Trophoblast cell (in vitro differentiated cells and primary cell): ENCODE data around the gene PAK5.

Experiments used
- DNase-seq, 2 donors: peaks; one replicate each; pipeline ENCODE4 v3.0.0-alpha.2; 2016
- H2AFZ ChIP-seq: 2 replicates; pipeline ENCODE4 v1.6.1; 2013; ENCODE audit warnings: low read length, moderate library complexity, mild to moderate bottlenecking; ENCODE audit not compliant: insufficient read depth, poor library complexity
- H2AK5ac ChIP-seq: 2 replicates; pipeline ENCODE4 v1.6.1; 2013; ENCODE audit warnings: mild to moderate bottlenecking, low read length
- H2BK120ac ChIP-seq: 2 replicates; pipeline ENCODE4 v1.6.1; 2013; ENCODE audit warnings: low read length, mild to moderate bottlenecking, moderate library complexity; ENCODE audit not compliant: insufficient read depth, poor library complexity
- H2BK12ac ChIP-seq: 2 replicates; pipeline ENCODE4 v1.6.1; 2013; ENCODE audit warnings: mild to moderate bottlenecking, low read length, moderate library complexity
- H2BK5ac ChIP-seq: 2 replicates; pipeline ENCODE4 v1.6.1; 2013; ENCODE audit warnings: low read length, low read depth, moderate library complexity, mild to moderate bottlenecking; ENCODE audit not compliant: poor library complexity
- H3K14ac ChIP-seq: 2 replicates; pipeline ENCODE4 v1.6.1; 2013; ENCODE audit warnings: mild to moderate bottlenecking, low read length
- H3K18ac ChIP-seq: 2 replicates; pipeline ENCODE4 v1.6.1; 2013; ENCODE audit warnings: mild to moderate bottlenecking, low read length
- H3K23ac ChIP-seq: 2 replicates; pipeline ENCODE4 v1.6.1; 2013; ENCODE audit warnings: low read length
- H3K27ac ChIP-seq: 2 replicates; pipeline ENCODE4 v1.5.1; 2013; ENCODE audit warnings: low read depth, mild to moderate bottlenecking, inconsistent platforms, low read length, moderate library complexity
- H3K27me3 ChIP-seq: 2 replicates; pipeline ENCODE4 v1.6.1; 2013; ENCODE audit warnings: inconsistent platforms, mild to moderate bottlenecking, low read length, moderate library complexity; ENCODE audit not compliant: insufficient read depth
- H3K36me3 ChIP-seq, 2 experiments: 1 replicate in 1 of 2; 2 replicates in 1 of 2; pipeline ENCODE4 v1.6.1; 2013; ENCODE audit warnings: low read length in 2 of 2, mild to moderate bottlenecking in 2 of 2, moderate library complexity in 1 of 2; ENCODE audit not compliant: insufficient read depth in 2 of 2, control insufficient read depth in 1 of 2
- H3K4ac ChIP-seq: 2 replicates; pipeline ENCODE4 v1.6.1; 2013; ENCODE audit warnings: low read depth, mild to moderate bottlenecking, low read length, moderate library complexity
- H3K4me1 ChIP-seq, 2 experiments: 1 replicate in 1 of 2; 2 replicates in 1 of 2; pipeline ENCODE4 v1.6.1; 2013; ENCODE audit warnings: low read length in 2 of 2, mild to moderate bottlenecking in 2 of 2, moderate library complexity in 1 of 2; ENCODE audit not compliant: insufficient read depth in 2 of 2, control insufficient read depth in 1 of 2
- H3K4me2 ChIP-seq: 2 replicates; pipeline ENCODE4 v1.6.1; 2013; ENCODE audit warnings: inconsistent platforms, mild to moderate bottlenecking, low read length, moderate library complexity
- H3K4me3 ChIP-seq: 2 replicates; pipeline ENCODE4 v1.5.1; 2013; ENCODE audit warnings: mild to moderate bottlenecking, low read depth, low read length, inconsistent platforms
- H3K79me1 ChIP-seq: one replicate; pipeline ENCODE4 v1.6.1; 2013; ENCODE audit warnings: low read length
- H3K79me2 ChIP-seq: 2 replicates; pipeline ENCODE4 v1.6.1; 2013; ENCODE audit warnings: low read length, mild to moderate bottlenecking; ENCODE audit not compliant: control insufficient read depth, insufficient read depth, poor library complexity
- H3K9ac ChIP-seq: 2 replicates; pipeline ENCODE4 v1.6.1; 2013; ENCODE audit warnings: mild to moderate bottlenecking, low read length
- H3K9me3 ChIP-seq: 2 replicates; pipeline ENCODE4 v1.6.1; 2013; ENCODE audit warnings: low read depth, mild to moderate bottlenecking, control low read depth, inconsistent platforms, low read length; ENCODE audit not compliant: insufficient read depth
- H4K12ac ChIP-seq: 2 replicates; pipeline ENCODE4 v1.6.1; 2013; ENCODE audit warnings: low read depth, mild to moderate bottlenecking, low read length, moderate library complexity
- H4K8ac ChIP-seq: 2 replicates; pipeline ENCODE4 v1.6.1; 2013; ENCODE audit warnings: low read depth, mild to moderate bottlenecking, low read length, moderate library complexity
- H4K91ac ChIP-seq: one replicate; pipeline ENCODE4 v1.6.1; 2013; ENCODE audit warnings: low read depth, mild to moderate bottlenecking, low read length, moderate library complexity
- WGBS: extraction: QIAGEN DNeasy Blood & Tissue Kit; methylation state at CpG from one replicate; pipeline ENCODE4 v1.1.7; 2013; ENCODE audit warnings: missing lambda C conversion rate; ENCODE audit not compliant: insufficient read length, insufficient coverage; ENCODE audit errors: extremely low coverage; 5-methylcytosine and 5-hydroxymethylcytosine counted together

Gene PAK5

DNA sequence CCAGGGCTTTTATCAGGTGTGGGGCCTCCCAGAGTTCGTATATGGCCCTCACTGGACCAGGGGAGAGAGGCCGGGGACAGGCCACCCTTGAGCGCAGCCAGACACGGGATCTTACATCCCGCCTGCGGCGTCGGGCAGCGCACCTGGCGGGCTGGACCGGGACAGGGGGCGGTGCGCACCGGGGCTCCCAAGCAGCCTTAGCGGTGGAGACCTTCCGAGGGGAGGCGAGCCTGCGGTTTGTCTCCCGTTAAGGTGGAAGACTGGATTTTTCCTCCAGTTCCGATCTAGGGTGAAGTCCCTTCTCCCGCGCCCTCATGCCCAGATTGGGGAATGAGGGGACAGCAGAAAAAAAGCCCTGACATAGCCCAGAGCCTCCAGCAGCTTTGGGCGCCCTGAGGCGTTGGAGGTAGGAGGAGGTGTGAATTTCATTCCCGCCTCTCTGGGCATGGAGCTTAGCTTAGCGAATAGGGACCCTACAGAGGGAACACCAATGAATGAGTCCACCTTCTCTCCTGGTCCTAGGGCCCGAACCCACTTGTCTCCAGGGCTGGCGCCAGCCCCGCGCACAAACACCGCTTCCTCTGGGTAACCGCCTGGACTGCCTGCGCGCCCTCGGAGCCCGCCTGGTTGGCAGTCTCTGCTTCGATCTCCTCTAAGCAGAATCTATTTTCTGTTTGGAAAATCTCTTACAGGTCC lies 331.2 kb downstream of the PAK5 start:
- WGBS: no CpG with 5 or more reads among the region's 37 CpGs
- Histone ChIP-seq H2BK12ac (no peak overlapping the region), H3K4me3 (no peak overlapping the region), H3K4me1 (no peaks in the 10 kb centered on the region), H3K79me2 (no peaks in the 10 kb centered on the region), H3K36me3 (no peaks in the 10 kb centered on the region), H3K4ac (no peak overlapping the region), H2BK120ac (no peak overlapping the region), H3K23ac (no peak overlapping the region), H4K12ac (no peak overlapping the region), H4K8ac (no peak overlapping the region), H2AFZ (no peak overlapping the region), H3K18ac (no peak overlapping the region), H3K27me3 (peaks cover 51% of the 10 kb centered on the region), H2BK5ac (no peak overlapping the region), H3K4me2 (no peak overlapping the region), H3K9ac (no peak overlapping the region), H3K79me1 (no peaks in the 10 kb centered on the region), H3K9me3 (peaks cover 11% of the 10 kb centered on the region), H2AK5ac (no peak overlapping the region), H4K91ac (no peak overlapping the region), H3K14ac (no peak overlapping the region), H3K27ac (no peak overlapping the region)
- DNase-seq: no peak

DNA sequence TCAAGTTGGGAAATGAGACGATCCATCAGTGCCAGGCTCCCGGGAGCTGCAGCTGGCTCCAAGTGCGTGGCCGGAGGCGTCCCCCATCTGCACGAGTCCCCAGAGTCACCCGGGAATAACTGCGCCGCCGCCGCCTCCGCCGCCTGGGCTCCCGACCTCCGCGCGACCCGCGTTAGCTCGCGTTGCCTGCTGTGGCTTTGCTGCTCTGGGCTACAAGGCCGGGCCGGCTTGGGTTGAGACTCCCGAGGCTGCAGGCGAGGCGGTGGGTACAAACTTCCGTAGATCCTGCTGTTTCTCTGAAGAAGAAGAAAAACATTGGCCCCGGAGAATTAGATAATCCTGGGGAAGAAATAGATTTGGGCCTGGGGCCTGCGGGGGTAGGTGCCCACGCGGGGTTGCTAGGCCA lies 331.9 kb downstream of the PAK5 start:
- H2BK120ac ChIP-seq: no peak overlapping the region
- H3K27me3 ChIP-seq: peaks cover 51% of the 10 kb centered on the region
- WGBS: no CpG with 5 or more reads among the region's 31 CpGs
- H3K79me1 ChIP-seq: no peaks in the 10 kb centered on the region
- no peak for DNase-seq
- no peak overlapping the region for H2AK5ac ChIP-seq
- peak overlapping the region; percentile 13 for H3K4me2 ChIP-seq
- no peak overlapping the region for H2AFZ ChIP-seq
- H3K4me1 ChIP-seq: no peaks in the 10 kb centered on the region
- no peak overlapping the region for H3K9ac ChIP-seq
- H2BK12ac ChIP-seq: no peak overlapping the region
- no peak overlapping the region for H3K23ac ChIP-seq
- H3K36me3 ChIP-seq: no peaks in the 10 kb centered on the region
- H3K27ac ChIP-seq: no peak overlapping the region
- no peak overlapping the region for H3K4ac ChIP-seq
- H3K9me3 ChIP-seq: peaks cover 11% of the 10 kb centered on the region
- H3K4me3 ChIP-seq: no peak overlapping the region
- H4K12ac ChIP-seq: no peak overlapping the region
- H3K18ac ChIP-seq: no peak overlapping the region
- H3K14ac ChIP-seq: no peak overlapping the region
- H4K8ac ChIP-seq: no peak overlapping the region
- H2BK5ac ChIP-seq: no peak overlapping the region
- H3K79me2 ChIP-seq: no peaks in the 10 kb centered on the region
- no peak overlapping the region for H4K91ac ChIP-seq

DNA sequence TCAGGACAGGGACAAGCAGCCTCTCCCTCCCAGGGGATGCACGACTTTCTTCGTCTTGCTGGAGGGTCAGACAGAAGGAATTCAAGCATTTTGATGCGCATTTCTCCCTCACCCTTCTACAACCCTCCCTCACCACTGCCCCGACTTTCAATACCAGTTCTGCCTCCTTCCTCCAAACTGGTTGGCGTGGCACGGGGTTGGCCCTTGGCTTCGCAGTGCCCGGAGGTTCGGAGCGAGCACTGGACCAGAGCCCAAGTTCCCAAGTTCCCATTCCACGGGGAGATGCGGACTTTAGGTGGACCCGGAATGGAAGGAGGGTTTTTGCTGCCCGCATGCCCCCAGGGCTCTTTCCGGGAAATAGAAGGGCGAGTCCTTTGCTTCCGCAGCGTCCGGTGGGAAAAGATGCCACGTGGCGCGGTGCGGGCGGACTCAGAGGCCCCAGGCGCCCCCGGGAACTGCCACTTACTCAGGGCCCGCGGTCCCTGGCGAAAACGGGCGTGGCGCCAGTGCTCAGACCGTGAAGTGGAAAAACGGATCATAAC lies 332.5 kb downstream of the PAK5 start:
- no peak overlapping the region for H2BK120ac ChIP-seq
- H3K27ac ChIP-seq: no peak overlapping the region
- H3K4me2 ChIP-seq: peak overlapping the region; percentile 13
- H4K91ac ChIP-seq: no peak overlapping the region
- no peaks in the 10 kb centered on the region for H3K4me1 ChIP-seq
- no peak overlapping the region for H2BK12ac ChIP-seq
- no peak overlapping the region for H2AK5ac ChIP-seq
- no peak overlapping the region for H4K12ac ChIP-seq
- no peaks in the 10 kb centered on the region for H3K79me1 ChIP-seq
- H3K9ac ChIP-seq: no peak overlapping the region
- no peaks in the 10 kb centered on the region for H3K36me3 ChIP-seq
- H3K4me3 ChIP-seq: no peak overlapping the region
- H3K9me3 ChIP-seq: peaks cover 11% of the 10 kb centered on the region
- H3K27me3 ChIP-seq: peaks cover 51% of the 10 kb centered on the region
- no peak overlapping the region for H2AFZ ChIP-seq
- H3K4ac ChIP-seq: no peak overlapping the region
- no peak overlapping the region for H3K14ac ChIP-seq
- H3K23ac ChIP-seq: no peak overlapping the region
- H3K79me2 ChIP-seq: no peaks in the 10 kb centered on the region
- no CpG with 5 or more reads among the region's 34 CpGs for WGBS
- H2BK5ac ChIP-seq: no peak overlapping the region
- no peak overlapping the region for H4K8ac ChIP-seq
- DNase-seq: no peak
- H3K18ac ChIP-seq: no peak overlapping the region

DNA sequence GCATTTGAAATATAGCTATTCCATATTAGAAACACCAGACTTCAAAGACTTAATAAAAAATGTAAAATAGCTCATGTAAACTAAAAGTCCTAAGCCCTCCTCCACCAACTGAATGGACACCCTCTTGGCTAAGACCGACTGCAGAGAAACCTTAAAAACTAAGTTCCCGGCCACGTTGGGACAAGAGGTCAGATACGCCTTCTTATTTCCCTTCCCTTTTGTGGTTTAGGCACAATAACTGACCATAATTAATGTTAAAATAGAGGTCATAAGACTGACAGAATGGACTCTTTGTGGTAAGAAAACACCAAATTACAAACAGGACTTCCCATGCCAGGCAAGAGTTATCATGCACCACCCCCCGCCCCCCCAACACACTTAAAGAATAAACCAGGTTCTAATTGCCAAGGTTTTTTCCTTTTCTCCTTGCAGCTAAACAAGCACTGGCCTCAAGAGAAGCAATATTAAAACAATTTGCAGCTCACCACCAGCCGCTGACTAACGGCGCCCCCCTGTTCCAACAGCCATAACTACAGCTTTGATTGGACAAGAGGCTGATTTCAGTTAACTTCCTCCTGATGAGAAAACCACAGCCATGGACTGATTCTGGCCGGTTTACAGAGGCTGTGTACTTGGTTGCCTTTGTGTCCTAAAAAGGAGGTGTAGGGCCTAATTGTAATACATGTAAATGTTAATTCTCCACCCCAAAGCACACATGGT lies 335.2 kb downstream of the PAK5 start:
- H4K8ac ChIP-seq: no peak overlapping the region
- WGBS: no CpG with 5 or more reads among the region's 9 CpGs

More for the DNA sequence above, 335.2 kb downstream of the PAK5 start:
- no peak overlapping the region for H3K9ac ChIP-seq
- H3K36me3 ChIP-seq: no peaks in the 10 kb centered on the region
- H2AK5ac ChIP-seq: no peak overlapping the region
- H3K23ac ChIP-seq: no peak overlapping the region
- peaks cover 8% of the 10 kb centered on the region for H3K9me3 ChIP-seq
- no peak overlapping the region for H3K27ac ChIP-seq
- H4K12ac ChIP-seq: no peak overlapping the region
- H3K4me2 ChIP-seq: no peak overlapping the region
- H3K27me3 ChIP-seq: peaks cover 38% of the 10 kb centered on the region
- H2AFZ ChIP-seq: no peak overlapping the region
- no peaks in the 10 kb centered on the region for H3K79me1 ChIP-seq
- no peaks in the 10 kb centered on the region for H3K4me1 ChIP-seq
- H3K14ac ChIP-seq: no peak overlapping the region
- H2BK12ac ChIP-seq: no peak overlapping the region
- no peak overlapping the region for H2BK5ac ChIP-seq
- H2BK120ac ChIP-seq: no peak overlapping the region
- H3K18ac ChIP-seq: no peak overlapping the region
- no peak overlapping the region for H4K91ac ChIP-seq
- DNase-seq: no peak
- H3K4me3 ChIP-seq: no peak overlapping the region
- H3K4ac ChIP-seq: no peak overlapping the region
- no peaks in the 10 kb centered on the region for H3K79me2 ChIP-seq
